Suppressor macrophage (primary cell): ENCODE results near the gene TMPRSS3.

Source experiments
- DNase-seq, 4 experiments: peaks; one replicate each; pipeline ENCODE4 v3.0.0-alpha.2; 2020 to 2022

TMPRSS3 gene

DNA sequence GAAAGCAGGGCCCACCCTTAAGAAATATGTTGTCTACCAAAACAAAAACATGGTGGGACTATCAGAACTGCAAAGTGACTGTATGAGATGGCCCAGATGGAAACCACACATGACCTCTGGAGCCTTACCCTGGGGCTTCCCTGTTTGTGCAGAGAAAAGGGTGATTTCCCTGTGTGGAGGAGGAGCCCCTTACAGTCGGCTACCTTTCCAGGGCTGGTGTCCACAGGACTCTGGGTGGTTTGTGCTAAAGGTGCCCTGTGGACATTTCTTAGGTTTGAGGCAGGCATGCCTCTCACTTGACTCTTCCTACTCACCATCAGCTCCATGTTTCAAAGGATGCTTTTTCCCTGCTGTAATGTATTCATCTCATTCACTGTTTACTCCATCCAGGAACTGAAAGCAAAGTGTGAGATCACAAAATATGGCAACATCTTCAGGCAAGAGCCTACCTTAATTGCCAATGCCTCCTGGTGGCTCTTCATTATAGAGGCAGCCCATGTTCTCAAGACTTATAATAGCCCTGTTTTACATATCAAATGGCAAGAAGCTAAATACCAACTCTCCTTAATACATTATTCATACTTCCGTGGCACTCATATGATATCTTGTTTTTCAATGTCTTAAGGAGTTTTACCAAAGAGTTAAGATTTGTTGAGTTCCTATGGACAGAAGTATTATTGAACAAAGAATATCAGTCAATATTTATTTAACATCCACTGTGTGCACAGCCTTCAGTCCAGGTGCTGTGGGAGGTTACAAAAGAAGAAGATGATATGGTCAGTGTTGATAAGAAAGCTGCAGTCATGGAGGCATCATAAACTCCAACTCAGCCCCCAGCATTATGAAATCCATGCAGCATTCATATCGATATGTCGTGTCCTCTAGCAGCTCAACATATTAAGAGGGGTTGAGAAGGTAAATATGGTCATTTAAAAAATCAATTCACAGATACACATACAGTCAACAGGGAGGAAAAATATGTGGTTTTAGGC, 65.2 kb downstream of the TMPRSS3 start:
- no peak for DNase-seq

DNA sequence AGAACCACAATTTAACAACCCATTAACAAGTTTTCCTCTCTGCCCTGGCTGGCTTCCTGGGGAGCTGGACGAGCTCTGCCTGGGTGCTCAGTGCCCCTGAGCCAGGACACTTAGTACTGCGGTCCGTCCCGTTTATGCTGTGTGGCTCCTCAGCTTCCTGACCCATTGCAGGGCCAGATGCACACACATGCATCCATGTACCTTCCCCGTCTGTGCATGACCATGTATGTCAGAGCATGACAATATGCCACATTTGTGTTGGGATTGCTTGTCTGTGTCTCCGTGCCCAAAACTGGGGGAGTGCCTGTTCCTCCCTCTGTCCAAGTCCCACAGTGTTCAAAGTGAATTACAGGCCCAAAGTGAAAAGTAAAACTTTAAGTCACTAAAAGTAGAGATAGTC, 71.0 kb downstream of the TMPRSS3 start:
- DNase-seq, result no peak
